ENCODE measurements around the gene BPI. TPM values are rescaled to one million over a fixed set of nuclear protein-coding genes. Genes with fewer than 3 reads are reported as not detected.

BPI gene
- total RNA-seq, 2 experiments from 2014 or later: 0.14 TPM; not detected in 1

DNA sequence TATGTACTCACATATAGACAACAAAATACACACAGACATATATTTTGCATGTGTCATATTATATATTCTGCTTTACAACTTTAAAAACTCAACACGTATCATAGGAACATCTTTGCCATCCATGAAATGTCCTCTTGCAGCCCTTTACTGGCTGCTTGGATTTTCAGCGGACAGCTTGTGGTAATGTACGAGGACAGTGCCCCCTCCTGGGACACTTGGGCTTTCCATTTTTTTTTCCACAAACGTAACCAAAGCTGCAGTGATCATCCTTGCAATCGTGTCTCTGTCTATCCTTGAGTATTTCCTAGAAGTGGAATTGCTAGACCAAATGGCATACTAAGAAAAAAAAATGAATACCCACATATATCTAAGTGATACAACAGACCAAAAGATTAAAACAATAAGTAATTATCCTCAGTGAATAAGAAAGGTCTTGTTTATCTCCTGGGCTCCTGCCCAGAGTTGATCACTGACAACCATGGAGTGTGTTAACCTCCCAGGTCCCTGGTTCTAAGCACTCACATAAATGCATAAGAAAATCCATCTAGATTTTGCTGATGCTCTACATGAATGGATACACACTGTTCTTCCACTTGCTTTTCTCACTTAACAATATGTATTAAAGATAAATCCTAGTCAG, 18.1 kb downstream of the BPI start:
- intact Hi-C loops (cut with DNase I, micrococcal nuclease): no loop called here
- peak in 1 of 14 experiments; percentile 23 for DNase-seq
- Histone ChIP-seq H3K27ac (ENCODE audit: low read depth in 1 of 2, low read length in 2 of 2) (no peak overlapping the region), H3K36me3 (ENCODE audit: insufficient read depth, low read length) (no peaks in the 10 kb centered on the region), H3K27me3 (ENCODE audit: control insufficient read depth in 1 of 2, insufficient read depth in 2 of 2, low read length in 2 of 2) (peaks cover 2 to 9% of the 10 kb centered on the region in 2 experiments), H3K4me1 (ENCODE audit: insufficient read depth, low read length) (no peaks in the 10 kb centered on the region), H3K9me3 (ENCODE audit: control insufficient read depth in 1 of 2, insufficient read depth in 1 of 2, low read length in 2 of 2) (no peaks in the 10 kb centered on the region), H3K4me3 (ENCODE audit: low read length) (no peak overlapping the region)
- ATAC-seq (ENCODE audit: poor library complexity): no peak
- TF ChIP-seq CTCF (IDR thresholded peaks at IDR 0.05): peak; percentile 22
- no peaks in the 10 kb centered on the region for H3K4me1 Mint-ChIP-seq (ENCODE audit: low read depth)
- H3K9me3 Mint-ChIP-seq: no peaks in the 10 kb centered on the region
- POLR2A ChIA-PET: no interaction called here
- CTCF ChIA-PET: no interaction called here
- H3K27me3 Mint-ChIP-seq: peaks cover 44% of the 10 kb centered on the region
- no peak overlapping the region for H3K4me3 Mint-ChIP-seq
- no peak overlapping the region for H3K27ac Mint-ChIP-seq
- H3K36me3 Mint-ChIP-seq (ENCODE audit: low read depth): no peaks in the 10 kb centered on the region

DNA sequence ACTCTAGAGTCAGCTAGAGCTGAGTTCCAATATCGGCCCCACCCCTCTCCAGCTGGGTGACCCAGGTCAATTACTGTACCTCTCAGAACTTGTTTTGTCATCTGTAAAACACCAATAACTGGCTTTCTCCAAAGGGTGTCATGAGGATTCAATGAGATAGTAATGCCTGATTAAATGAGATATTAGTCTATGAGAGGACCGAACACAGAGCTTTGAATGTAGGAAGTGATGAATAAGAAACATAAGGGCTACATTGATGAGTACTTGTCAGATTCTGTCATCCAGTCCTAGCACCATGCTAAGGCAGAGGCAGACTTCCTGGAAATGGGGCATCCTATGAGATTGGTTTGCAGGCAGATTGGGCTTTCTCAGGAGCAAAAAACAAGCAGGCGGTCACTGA, 20.2 kb downstream of the BPI start:
- ChIA-PET CTCF (no interaction called here), POLR2A (no interaction called here)
- no peaks in the 10 kb centered on the region for H3K4me1 Mint-ChIP-seq (ENCODE audit: low read depth)
- Histone ChIP-seq H3K4me1 (ENCODE audit: insufficient read depth, low read length) (no peaks in the 10 kb centered on the region), H3K9me3 (ENCODE audit: control insufficient read depth in 1 of 2, insufficient read depth in 1 of 2, low read length in 2 of 2) (no peaks in the 10 kb centered on the region), H3K27ac (ENCODE audit: low read depth in 1 of 2, low read length in 2 of 2) (no peak overlapping the region), H3K36me3 (ENCODE audit: insufficient read depth, low read length) (no peaks in the 10 kb centered on the region), H3K4me3 (ENCODE audit: low read length) (no peak overlapping the region), H3K27me3 (ENCODE audit: control insufficient read depth in 1 of 2, insufficient read depth in 2 of 2, low read length in 2 of 2) (peaks cover 9 to 10% of the 10 kb centered on the region in 2 experiments)
- TF ChIP-seq CTCF (IDR thresholded peaks at IDR 0.05): no peak
- DNase-seq: no peak
- no peak overlapping the region for H3K27ac Mint-ChIP-seq
- H3K9me3 Mint-ChIP-seq: no peaks in the 10 kb centered on the region
- intact Hi-C loops (cut with DNase I, micrococcal nuclease): no loop called here
- no peak overlapping the region for H3K4me3 Mint-ChIP-seq
- no peak for ATAC-seq (ENCODE audit: poor library complexity)
- H3K36me3 Mint-ChIP-seq (ENCODE audit: low read depth): no peaks in the 10 kb centered on the region
- peaks cover 44% of the 10 kb centered on the region for H3K27me3 Mint-ChIP-seq

DNA sequence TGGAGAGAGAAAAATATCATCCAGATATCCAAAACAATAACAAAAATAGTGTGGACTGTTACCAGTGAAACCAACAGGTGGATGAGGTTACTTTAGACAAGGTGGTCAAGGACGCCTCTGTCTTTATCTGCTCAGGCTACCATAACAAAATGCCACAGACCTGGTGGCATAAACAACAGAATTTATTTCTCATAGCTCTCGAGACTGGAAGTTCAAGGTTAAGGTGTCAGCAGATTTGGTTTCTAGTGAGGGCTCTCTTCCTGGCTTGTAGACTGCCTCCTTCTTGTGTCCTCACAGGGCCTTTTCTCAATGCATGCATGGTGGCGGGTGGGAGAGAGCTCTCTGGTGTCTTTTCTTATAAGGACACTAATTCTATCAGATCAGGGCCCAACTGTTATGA, 21.2 kb downstream of the BPI start:
- Mint-ChIP-seq H3K27me3 (peaks cover 42% of the 10 kb centered on the region), H3K36me3 (ENCODE audit: low read depth) (no peaks in the 10 kb centered on the region)

More for the DNA sequence above, 21.2 kb downstream of the BPI start:
- Histone ChIP-seq H3K9me3 (ENCODE audit: control insufficient read depth in 1 of 2, insufficient read depth in 1 of 2, low read length in 2 of 2) (no peaks in the 10 kb centered on the region), H3K36me3 (ENCODE audit: insufficient read depth, low read length) (no peaks in the 10 kb centered on the region), H3K27ac (ENCODE audit: low read depth in 1 of 2, low read length in 2 of 2) (no peak overlapping the region), H3K4me1 (ENCODE audit: insufficient read depth, low read length) (no peaks in the 10 kb centered on the region), H3K27me3 (ENCODE audit: control insufficient read depth in 1 of 2, insufficient read depth in 2 of 2, low read length in 2 of 2) (peaks cover 3 to 10% of the 10 kb centered on the region in 2 experiments), H3K4me3 (ENCODE audit: low read length) (no peak overlapping the region)
- DNase-seq (no peak), ATAC-seq (ENCODE audit: poor library complexity) (no peak)
- CTCF ChIA-PET: no interaction called here
- POLR2A ChIA-PET: no interaction called here
- Mint-ChIP-seq H3K4me1 (ENCODE audit: low read depth) (no peaks in the 10 kb centered on the region), H3K4me3 (no peak overlapping the region), H3K9me3 (no peaks in the 10 kb centered on the region), H3K27ac (no peak overlapping the region)
- no peak for TF ChIP-seq CTCF (IDR thresholded peaks at IDR 0.05)
- intact Hi-C loops (cut with DNase I, micrococcal nuclease): no loop called here
